Measurements from ENCODE around the gene POU5F1. TPM values are rescaled to one million over a fixed set of nuclear protein-coding genes. Genes with fewer than 3 reads are reported as not detected.

Gene POU5F1
- total RNA-seq, 2 donors from 2014 or later: not detected

GRCh38 chr6:31131595-31131994 is 38.9 kb downstream of the POU5F1 start:
- ATAC-seq (no peak), DNase-seq (no peak)
- H3K27me3 Mint-ChIP-seq: peaks cover 13% of the 10 kb centered on the region
- no peak overlapping the region for H3K4me3 Mint-ChIP-seq
- no peaks in the 10 kb centered on the region for H3K9me3 ChIP-seq (ENCODE audit: control insufficient read depth, low read length, poor library complexity, severe bottlenecking)
- H3K36me3 Mint-ChIP-seq (ENCODE audit: low read depth): no peaks in the 10 kb centered on the region
- peaks cover 6% of the 10 kb centered on the region for H3K4me1 Mint-ChIP-seq
- H3K27ac Mint-ChIP-seq: no peak overlapping the region

- ATAC-seq (no peak), DNase-seq (no peak)
- Mint-ChIP-seq H3K4me3 (no peak overlapping the region), H3K27me3 (peaks cover 13% of the 10 kb centered on the region), H3K4me1 (peaks cover 6% of the 10 kb centered on the region), H3K36me3 (ENCODE audit: low read depth) (no peaks in the 10 kb centered on the region), H3K27ac (no peak overlapping the region)
- H3K9me3 ChIP-seq (ENCODE audit: control insufficient read depth, low read length, poor library complexity, severe bottlenecking): no peaks in the 10 kb centered on the region
Measured at GRCh38 chr6:31130751-31131150, 39.7 kb downstream of the POU5F1 start.

- Mint-ChIP-seq H3K4me3 (no peak overlapping the region), H3K27ac (no peak overlapping the region), H3K36me3 (ENCODE audit: low read depth) (no peaks in the 10 kb centered on the region), H3K4me1 (peaks cover 9% of the 10 kb centered on the region), H3K27me3 (peaks cover 13% of the 10 kb centered on the region)
- DNase-seq (no peak), ATAC-seq (no peak)
- H3K9me3 ChIP-seq (ENCODE audit: control insufficient read depth, low read length, poor library complexity, severe bottlenecking): no peaks in the 10 kb centered on the region
Measured at GRCh38 chr6:31129130-31129529, 41.4 kb downstream of the POU5F1 start.

GRCh38 chr6:31128093-31128676 is 42.3 kb downstream of the POU5F1 start:
- Mint-ChIP-seq H3K36me3 (ENCODE audit: low read depth) (no peaks in the 10 kb centered on the region), H3K27ac (peak overlapping the region; percentile 80), H3K27me3 (peaks cover 20% of the 10 kb centered on the region), H3K4me1 (peaks cover 11% of the 10 kb centered on the region), H3K4me3 (no peak overlapping the region)
- ATAC-seq (peak; percentile 86), DNase-seq (peak; percentile 53 to 75 (median 57))
- H3K9me3 ChIP-seq (ENCODE audit: control insufficient read depth, low read length, poor library complexity, severe bottlenecking): no peaks in the 10 kb centered on the region

- H3K9me3 ChIP-seq (ENCODE audit: control insufficient read depth, low read length, poor library complexity, severe bottlenecking): no peaks in the 10 kb centered on the region
- Mint-ChIP-seq H3K4me3 (no peak overlapping the region), H3K27ac (no peak overlapping the region), H3K27me3 (peaks cover 20% of the 10 kb centered on the region), H3K4me1 (peaks cover 11% of the 10 kb centered on the region), H3K36me3 (ENCODE audit: low read depth) (no peaks in the 10 kb centered on the region)
- no peak for DNase-seq
- no peak for ATAC-seq
Measured at GRCh38 chr6:31126396-31127175, 43.9 kb downstream of the POU5F1 start.

GRCh38 chr6:31125586-31126363 is 44.7 kb downstream of the POU5F1 start:
- DNase-seq (no peak), ATAC-seq (no peak)
- Mint-ChIP-seq H3K36me3 (ENCODE audit: low read depth) (no peaks in the 10 kb centered on the region), H3K27me3 (peaks cover 20% of the 10 kb centered on the region), H3K4me3 (no peak overlapping the region), H3K4me1 (peaks cover 11% of the 10 kb centered on the region), H3K27ac (no peak overlapping the region)
- no peaks in the 10 kb centered on the region for H3K9me3 ChIP-seq (ENCODE audit: control insufficient read depth, low read length, poor library complexity, severe bottlenecking)

GRCh38 chr6:31125162-31125561 is 45.3 kb downstream of the POU5F1 start:
- no peak for DNase-seq
- Mint-ChIP-seq H3K4me3 (no peak overlapping the region), H3K36me3 (ENCODE audit: low read depth) (no peaks in the 10 kb centered on the region), H3K27ac (no peak overlapping the region), H3K27me3 (peaks cover 20% of the 10 kb centered on the region), H3K4me1 (peaks cover 11% of the 10 kb centered on the region)
- no peak for ATAC-seq
- no peaks in the 10 kb centered on the region for H3K9me3 ChIP-seq (ENCODE audit: control insufficient read depth, low read length, poor library complexity, severe bottlenecking)

GRCh38 chr6:31122791-31123706 is 47.4 kb downstream of the POU5F1 start:
- H3K4me1 Mint-ChIP-seq: peaks cover 11% of the 10 kb centered on the region
- no peaks in the 10 kb centered on the region for H3K9me3 ChIP-seq (ENCODE audit: control insufficient read depth, low read length, poor library complexity, severe bottlenecking)
- H3K36me3 Mint-ChIP-seq (ENCODE audit: low read depth): peaks cover 2% of the 10 kb centered on the region
- no peak for DNase-seq
- H3K27ac Mint-ChIP-seq: peak overlapping the region; percentile 41
- no peak for ATAC-seq
- peaks cover 23% of the 10 kb centered on the region for H3K27me3 Mint-ChIP-seq
- no peak overlapping the region for H3K4me3 Mint-ChIP-seq

GRCh38 chr6:31121131-31121790 is 49.2 kb downstream of the POU5F1 start:
- no peak for ATAC-seq
- no peak overlapping the region for H3K4me3 Mint-ChIP-seq
- H3K27ac Mint-ChIP-seq: no peak overlapping the region

GRCh38 chr6:31120151-31120915 is 50.1 kb downstream of the POU5F1 start, which contains the start of gene CDSN:
TSS of gene CDSN (minus strand) at chr6:31120446. CDS start at chr6:31120419, 27 bp downstream.
- H3K27ac Mint-ChIP-seq: no peak within 1 kb of the TSS
- ATAC-seq: no peak
- no peaks in the 10 kb centered on the region for H3K9me3 ChIP-seq (ENCODE audit: control insufficient read depth, low read length, poor library complexity, severe bottlenecking)
- no peak for DNase-seq
- H3K4me1 Mint-ChIP-seq: peaks cover 9% of the 10 kb centered on the region
- H3K36me3 Mint-ChIP-seq (ENCODE audit: low read depth): peaks cover 8% of the 10 kb centered on the region
- peaks cover 40% of the 10 kb centered on the region for H3K27me3 Mint-ChIP-seq
- no peak within 1 kb of the TSS for H3K4me3 Mint-ChIP-seq

More at GRCh38 chr6:31121131-31121790, 49.2 kb downstream of the POU5F1 start:
- no peak for DNase-seq
- H3K9me3 ChIP-seq (ENCODE audit: control insufficient read depth, low read length, poor library complexity, severe bottlenecking): no peaks in the 10 kb centered on the region
- peaks cover 8% of the 10 kb centered on the region for H3K4me1 Mint-ChIP-seq
- H3K36me3 Mint-ChIP-seq (ENCODE audit: low read depth): peaks cover 2% of the 10 kb centered on the region
- peaks cover 31% of the 10 kb centered on the region for H3K27me3 Mint-ChIP-seq

- Mint-ChIP-seq H3K27me3 (peaks cover 39% of the 10 kb centered on the region), H3K36me3 (ENCODE audit: low read depth) (peaks cover 8% of the 10 kb centered on the region), H3K4me3 (no peak overlapping the region), H3K27ac (no peak overlapping the region), H3K4me1 (peaks cover 12% of the 10 kb centered on the region)
- ATAC-seq: no peak
- no peaks in the 10 kb centered on the region for H3K9me3 ChIP-seq (ENCODE audit: control insufficient read depth, low read length, poor library complexity, severe bottlenecking)
- no peak for DNase-seq
Measured at GRCh38 chr6:31118178-31118577, 52.3 kb downstream of the POU5F1 start.
